ENCODE results near the gene SRPK1.

GRCh38 chr6:35794536-35795452 is 126.1 kb downstream of the SRPK1 start:
- no peak for TF ChIP-seq EZH2 (IDR thresholded peaks at IDR 0.05)
- no peak for TF ChIP-seq POLR2AphosphoS5 (IDR thresholded peaks at IDR 0.05; ENCODE audit: borderline replicate concordance, low read depth, low read length)
- no peak for TF ChIP-seq FOXP2 (optimal IDR thresholded peaks at IDR 0.05; ENCODE audit: control extremely low read depth, extremely low read length, insufficient read depth)

Measured in SK-N-MC (cell line).